ENCODE data around the gene IPO4.
A peak's percentile ranks its signal among the peaks of the same experiment; 100 is the strongest.
"Not testable (repeated sequence)": the region's sequence is repeated elsewhere in the genome, so short reads cannot be mapped to it uniquely, and the experiment has no call there.

Gene IPO4

GRCh38 chr14:24226473-24226872 lies 37.9 kb upstream of the IPO4 start:
- no peak for DNase-seq (ENCODE audit: low read depth)
- no peak overlapping the region for H3K4me3 ChIP-seq (ENCODE audit: low read depth, low read length)
- no peak for TF ChIP-seq CTCF (IDR thresholded peaks at IDR 0.05; ENCODE audit: insufficient read depth, low read depth, low read length, missing control alignments)

GRCh38 chr14:24224618-24225071 lies 36.0 kb upstream of the IPO4 start:
- DNase-seq (ENCODE audit: low read depth): no peak

DNA sequence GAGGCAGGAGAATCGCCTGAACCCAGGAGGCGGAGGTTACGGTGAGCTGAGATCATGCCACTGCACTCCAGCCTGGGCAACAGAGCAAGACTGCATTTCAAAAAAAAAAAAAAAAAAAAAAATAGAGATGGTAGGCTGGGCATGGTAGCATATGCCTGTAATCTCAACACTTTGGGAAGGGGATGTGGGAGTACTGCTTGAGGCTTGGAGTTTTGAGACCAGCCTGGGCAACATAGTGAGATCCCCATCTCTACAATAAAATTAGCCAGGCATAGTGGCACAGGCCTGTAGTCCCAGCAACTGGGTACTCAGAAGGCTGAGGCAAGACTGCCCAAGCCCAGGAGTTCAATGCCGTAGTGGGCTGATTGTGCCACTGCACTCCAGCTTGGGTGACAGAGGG lies 34.4 kb upstream of the IPO4 start:
- H3K4me3 ChIP-seq (ENCODE audit: low read depth, low read length); DNase-seq (ENCODE audit: low read depth): not testable (repeated sequence)

More at GRCh38 chr14:24224618-24225071, 36.0 kb upstream of the IPO4 start:
- no peak for TF ChIP-seq CTCF (IDR thresholded peaks at IDR 0.05; ENCODE audit: insufficient read depth, low read depth, low read length, missing control alignments)
- H3K4me3 ChIP-seq (ENCODE audit: low read depth, low read length): no peak overlapping the region

GRCh38 chr14:24219521-24219920 lies 30.9 kb upstream of the IPO4 start:
- no peak for DNase-seq (ENCODE audit: low read depth)
- H3K4me3 ChIP-seq (ENCODE audit: low read depth, low read length): no peak overlapping the region
- TF ChIP-seq CTCF (IDR thresholded peaks at IDR 0.05; ENCODE audit: insufficient read depth, low read depth, low read length, missing control alignments): no peak

DNA sequence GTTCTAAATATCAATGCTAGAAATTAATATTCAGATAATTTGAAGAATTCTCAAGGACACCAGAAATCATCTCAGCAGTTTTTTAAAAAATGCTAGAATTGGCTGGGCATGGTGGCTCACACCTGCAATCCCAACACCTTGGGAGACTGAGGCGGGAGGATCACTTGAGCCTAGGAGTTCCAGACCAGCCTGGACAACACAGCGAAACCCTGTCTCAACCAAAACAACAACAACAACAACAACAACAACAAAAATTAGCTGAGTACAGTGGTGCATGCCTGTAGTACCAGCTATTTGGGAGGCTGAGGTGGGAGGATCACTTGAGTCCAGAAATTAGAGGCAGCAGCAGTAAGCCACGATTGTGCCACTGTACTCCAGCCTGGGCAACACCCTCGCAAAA lies 30.5 kb upstream of the IPO4 start:
- no peak overlapping the region for H3K4me3 ChIP-seq (ENCODE audit: low read depth, low read length)
- DNase-seq (ENCODE audit: low read depth): no peak
- no peak for TF ChIP-seq CTCF (IDR thresholded peaks at IDR 0.05; ENCODE audit: insufficient read depth, low read depth, low read length, missing control alignments)

- not testable (repeated sequence) for H3K4me3 ChIP-seq (ENCODE audit: low read depth, low read length); DNase-seq (ENCODE audit: low read depth)
Observed at GRCh38 chr14:24216876-24217275, 28.3 kb upstream of the IPO4 start.

DNA sequence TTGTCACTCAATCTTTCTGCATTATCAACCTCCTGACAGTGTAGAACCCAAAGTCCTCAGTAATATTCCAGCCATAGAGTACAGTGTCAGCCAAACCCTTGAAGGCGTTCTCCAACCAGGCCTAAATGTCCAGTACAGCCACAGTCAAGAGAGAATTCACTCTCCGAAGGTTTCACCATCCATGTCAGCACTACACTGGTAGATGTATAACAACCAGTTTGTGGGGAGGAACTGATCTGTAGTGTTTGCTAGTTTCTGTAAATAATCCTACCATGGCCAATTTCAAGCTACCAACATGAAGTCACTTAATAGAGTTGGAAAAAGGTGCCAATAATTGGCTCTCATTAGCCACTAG lies 27.7 kb upstream of the IPO4 start:
- TF ChIP-seq CTCF (IDR thresholded peaks at IDR 0.05; ENCODE audit: insufficient read depth, low read depth, low read length, missing control alignments): no peak
- H3K4me3 ChIP-seq (ENCODE audit: low read depth, low read length): no peak overlapping the region
- no peak for DNase-seq (ENCODE audit: low read depth)

GRCh38 chr14:24215495-24216344 lies 27.1 kb upstream of the IPO4 start, which contains the start of gene MDP1:
MDP1 (minus strand) TSS chr14:24216066; CDS start chr14:24215955, 111 bp downstream.
- H3K4me3 ChIP-seq (ENCODE audit: low read depth, low read length): peak within 1 kb of the TSS; percentile 74
- TF ChIP-seq CTCF (IDR thresholded peaks at IDR 0.05; ENCODE audit: insufficient read depth, low read depth, low read length, missing control alignments): peak; percentile 84
- peak; percentile 94 for DNase-seq (ENCODE audit: low read depth)

All from GM12865 (cell line).